Right lobe of liver (tissue), 6 donors: ENCODE results near the gene C3orf20. TPM values are rescaled to one million over a fixed set of nuclear protein-coding genes. Genes with fewer than 3 reads are reported as not detected.
A peak's percentile ranks its signal among the peaks of the same experiment; 100 is the strongest.

ENCODE experiments used
- ATAC-seq, 4 donors: fragments of 200-7000 bp; cut with Tn5 transposase; one replicate each; pipeline ENCODE4 v1.9.1; 2020; ENCODE audit warnings: mild to moderate bottlenecking in 4 of 4, moderate library complexity in 4 of 4
- DNase-seq, 3 donors: peaks; one replicate each; pipeline ENCODE4 v3.0.0-alpha.2; 2020
- H3K27ac ChIP-seq, 3 donors: fragments of 200-600 bp; one replicate each; pipeline ENCODE4 v1.8.0; 2022
- H3K27me3 ChIP-seq, 2 donors: fragments of 200-600 bp; one replicate each; pipeline ENCODE4 v1.8.0; 2022
- H3K36me3 ChIP-seq, 4 donors: fragments of 200-600 bp; sonication (generic) in 1 of 4; one replicate each; pipeline versions ENCODE4 v1.5.1 to v1.8.0; 2017 to 2022; ENCODE audit warnings: control low read depth in 1 of 4
- H3K4me1 ChIP-seq, 4 donors: fragments of 200-600 bp; sonication (generic) in 1 of 4; one replicate each; pipeline versions ENCODE4 v1.5.1 to v1.8.0; 2017 to 2022; ENCODE audit warnings: control low read depth in 1 of 4
- H3K4me3 ChIP-seq, 3 donors: fragments of 200-600 bp; one replicate each; pipeline ENCODE4 v1.8.0; 2022
- H3K9me3 ChIP-seq, 4 donors: fragments of 200-600 bp; sonication (generic) in 1 of 4; one replicate each; pipeline versions ENCODE4 v1.5.1 to v1.8.0; 2017 to 2022; ENCODE audit warnings: control low read depth in 1 of 4
- POLR2A ChIP-seq: fragments of 450-650 bp; IDR thresholded peaks from one replicate; pipeline ENCODE4 v1.6.1; 2017; ENCODE audit warnings: antibody characterized with exemption, mild to moderate bottlenecking
- WGBS: methylation state at CpG from one replicate; pipeline ENCODE4 v1.1.6; 2018; ENCODE audit warnings: low coverage, low lambda C conversion rate; ENCODE audit not compliant: insufficient coverage; ENCODE audit errors: missing lambda C conversion rate; 5-methylcytosine and 5-hydroxymethylcytosine counted together
- intact Hi-C, 2 donors: fragments of 100-400 bp; cut with DNase I; formaldehyde crosslinking; loops; one replicate each; pipeline versions ENCODE4 v1.11.2 to v1.14.1; 2022
- total RNA-seq, 6 experiments: library from RNA; depleted of rRNA in 2 of 6; stranded (reverse); fragments of >200 nt in 2 of 6; fragmentation: NEBNext Ultra II Directional in 3 of 6; extraction: Animal tissue kit (Norgen Biotek cat#: 25700) in 3 of 6; gene quantifications; one replicate each; pipeline versions ENCODE4 v1.1.0 to v1.2.4, GENCODE V29; 2016 to 2023
- TF ChIP-seq, protein P1 (sequence below), 4 donors: fragments of 200-600 bp in 3 of 4; fragments of 450-650 bp in 1 of 4; IDR thresholded peaks; one replicate each; pipeline versions ENCODE4 v1.5.1 to v1.8.0; 2016 to 2022; ENCODE audit warnings: antibody characterized with exemption in 4 of 4, mild to moderate bottlenecking in 2 of 4
- donor health status: DM: no; HTN: yes; CAD: no.
- donor health status: DM: no; HTN: no; CAD: no.
- donor health status: DM: no; HTN: no; CAD: no.
- donor health status: DM: no; HTN: yes; CAD: no.
- donor health status: DM: no; HTN: yes; CAD: no.

The C3orf20 gene
- total RNA-seq, 6 experiments from 2014 or later, result 0.09 to 0.11 TPM; not detected in 4

DNA sequence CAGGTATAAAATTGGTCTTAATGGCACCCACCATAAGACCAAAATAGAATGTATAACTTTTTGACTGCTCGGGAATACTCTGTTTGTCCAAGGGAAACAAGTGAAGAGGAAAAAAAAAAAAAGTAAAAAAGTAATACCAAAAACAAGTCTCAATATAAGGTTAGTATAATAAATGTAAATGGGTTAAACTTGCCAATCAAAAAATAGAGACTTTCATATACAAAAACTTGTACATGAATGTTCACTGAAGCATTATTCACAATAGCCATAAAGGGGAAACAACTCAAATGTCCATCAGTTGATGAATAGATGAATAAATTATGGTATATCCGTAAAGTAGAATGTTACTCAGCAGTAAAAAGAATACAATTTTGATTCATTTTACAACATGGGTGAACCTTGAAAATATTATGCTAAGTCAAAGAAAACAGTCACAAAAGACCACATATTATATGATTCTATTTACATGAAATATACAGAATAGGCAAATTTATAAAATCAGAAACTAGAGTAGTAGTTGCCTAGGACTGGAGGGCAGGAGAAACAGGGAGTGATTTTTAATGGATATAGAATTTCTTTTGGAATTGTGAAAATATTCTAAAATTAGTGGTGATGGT lies 104.2 kb downstream of the C3orf20 start:
- no peak for TF ChIP-seq POLR2A
- TF ChIP-seq, protein P1, sequence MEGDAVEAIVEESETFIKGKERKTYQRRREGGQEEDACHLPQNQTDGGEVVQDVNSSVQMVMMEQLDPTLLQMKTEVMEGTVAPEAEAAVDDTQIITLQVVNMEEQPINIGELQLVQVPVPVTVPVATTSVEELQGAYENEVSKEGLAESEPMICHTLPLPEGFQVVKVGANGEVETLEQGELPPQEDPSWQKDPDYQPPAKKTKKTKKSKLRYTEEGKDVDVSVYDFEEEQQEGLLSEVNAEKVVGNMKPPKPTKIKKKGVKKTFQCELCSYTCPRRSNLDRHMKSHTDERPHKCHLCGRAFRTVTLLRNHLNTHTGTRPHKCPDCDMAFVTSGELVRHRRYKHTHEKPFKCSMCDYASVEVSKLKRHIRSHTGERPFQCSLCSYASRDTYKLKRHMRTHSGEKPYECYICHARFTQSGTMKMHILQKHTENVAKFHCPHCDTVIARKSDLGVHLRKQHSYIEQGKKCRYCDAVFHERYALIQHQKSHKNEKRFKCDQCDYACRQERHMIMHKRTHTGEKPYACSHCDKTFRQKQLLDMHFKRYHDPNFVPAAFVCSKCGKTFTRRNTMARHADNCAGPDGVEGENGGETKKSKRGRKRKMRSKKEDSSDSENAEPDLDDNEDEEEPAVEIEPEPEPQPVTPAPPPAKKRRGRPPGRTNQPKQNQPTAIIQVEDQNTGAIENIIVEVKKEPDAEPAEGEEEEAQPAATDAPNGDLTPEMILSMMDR (IDR thresholded peaks at IDR 0.05), result no peak
- intact Hi-C loops, result loop anchor here in 1 of 2 donors (10.0 kb wide), 1 partner anchor 104 kb away; the partner anchor contains the start of gene C3orf20
- WGBS, result 85% methylated on average over 2 of the region's 2 CpGs
- no peaks in the 10 kb centered on the region for H3K36me3 ChIP-seq
- H3K4me1 ChIP-seq, result no peaks in the 10 kb centered on the region
- H3K9me3 ChIP-seq, result no peaks in the 10 kb centered on the region
- H3K4me3 ChIP-seq, result no peak overlapping the region
- ATAC-seq, result no peak
- no peak for DNase-seq
- no peak overlapping the region for H3K27ac ChIP-seq
- no peaks in the 10 kb centered on the region for H3K27me3 ChIP-seq

DNA sequence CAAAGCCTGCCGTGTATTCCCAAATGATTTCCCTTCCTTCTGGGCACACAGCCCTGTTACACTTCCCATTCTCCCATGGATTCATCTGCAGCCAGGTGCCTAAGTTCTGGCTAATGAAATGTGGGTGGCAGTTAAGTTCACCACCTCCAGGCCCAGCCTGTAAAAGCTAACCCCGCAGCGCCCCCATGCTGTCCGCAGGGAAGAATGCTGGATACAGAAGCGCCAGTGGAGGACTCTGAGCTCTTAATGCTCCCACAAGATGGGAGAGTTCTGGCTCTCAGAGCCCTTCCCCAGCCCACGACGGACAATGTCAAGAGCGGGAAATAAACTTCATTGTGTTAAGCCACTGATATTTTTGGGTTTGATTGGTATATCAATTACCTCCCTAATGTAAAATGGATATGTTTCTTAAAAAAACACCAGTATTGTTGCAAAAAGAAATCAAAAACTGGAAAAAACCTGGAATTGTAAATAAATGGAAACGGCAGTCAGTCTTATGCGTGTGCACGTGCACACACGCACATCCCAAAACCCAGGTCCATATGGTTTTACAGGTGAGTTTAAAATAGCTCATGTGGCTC lies 106.1 kb downstream of the C3orf20 start:
- DNase-seq (peak; percentile 79 to 89 (median 83)), ATAC-seq (peak; percentile 99 to 100 (median 100))
- Histone ChIP-seq H3K27me3 (no peaks in the 10 kb centered on the region), H3K4me3 (no peak overlapping the region), H3K36me3 (no peaks in the 10 kb centered on the region), H3K9me3 (no peaks in the 10 kb centered on the region), H3K4me1 (no peaks in the 10 kb centered on the region), H3K27ac (no peak overlapping the region)
- intact Hi-C loops, result loop anchor here in 1 of 2 donors (5.0 kb wide), 1 partner anchor 109 kb away; no protein-coding TSS in a partner anchor
- TF ChIP-seq, protein P1 (IDR thresholded peaks at IDR 0.05), result peak; percentile 66 to 84 (median 78)
- no peak for TF ChIP-seq POLR2A
- 22% methylated on average over 11 of the region's 12 CpGs for WGBS

DNA sequence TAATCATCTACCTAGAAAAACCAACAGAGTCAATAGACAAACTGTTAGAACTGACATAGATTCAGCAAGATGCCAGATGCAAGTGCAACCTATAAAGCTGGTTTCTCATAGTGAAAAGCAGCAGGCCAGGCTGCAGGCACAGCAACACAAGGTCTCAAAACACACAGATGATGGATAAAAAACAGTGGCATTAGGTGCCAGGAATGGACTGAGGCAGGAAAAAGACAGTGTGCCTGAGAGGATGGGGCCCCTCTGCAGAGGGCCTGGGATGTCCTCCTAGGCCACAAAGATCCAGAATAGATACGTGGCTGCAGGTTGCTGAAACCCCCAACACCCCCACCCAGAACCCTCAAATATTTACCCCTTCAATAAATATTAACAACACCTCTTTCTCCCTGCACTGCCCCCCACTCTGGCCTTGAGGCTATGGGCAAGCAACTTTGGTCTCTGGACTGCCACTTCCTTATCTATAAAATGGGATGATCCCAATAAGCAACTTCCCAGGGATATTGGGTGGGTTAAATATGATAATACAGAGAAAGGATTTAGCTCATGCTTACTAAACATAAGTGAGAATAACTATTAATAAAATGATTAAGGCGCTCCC lies 108.6 kb downstream of the C3orf20 start:
- no peaks in the 10 kb centered on the region for H3K4me1 ChIP-seq
- intact Hi-C loops, result loop anchor here in 1 of 2 donors (5.0 kb wide), 1 partner anchor 111 kb away; no protein-coding TSS in a partner anchor
- ATAC-seq, result no peak
- DNase-seq, result peak in 2 of 3 donors; percentile 4 to 7
- no peaks in the 10 kb centered on the region for H3K27me3 ChIP-seq
- H3K9me3 ChIP-seq, result no peaks in the 10 kb centered on the region
- whole genome bisulfite sequencing, result 83% methylated on average over 2 of the region's 2 CpGs
- no peak overlapping the region for H3K4me3 ChIP-seq
- TF ChIP-seq, protein P1 (IDR thresholded peaks at IDR 0.05), result no peak
- TF ChIP-seq POLR2A, result no peak
- H3K36me3 ChIP-seq, result no peaks in the 10 kb centered on the region
- no peak overlapping the region for H3K27ac ChIP-seq

DNA sequence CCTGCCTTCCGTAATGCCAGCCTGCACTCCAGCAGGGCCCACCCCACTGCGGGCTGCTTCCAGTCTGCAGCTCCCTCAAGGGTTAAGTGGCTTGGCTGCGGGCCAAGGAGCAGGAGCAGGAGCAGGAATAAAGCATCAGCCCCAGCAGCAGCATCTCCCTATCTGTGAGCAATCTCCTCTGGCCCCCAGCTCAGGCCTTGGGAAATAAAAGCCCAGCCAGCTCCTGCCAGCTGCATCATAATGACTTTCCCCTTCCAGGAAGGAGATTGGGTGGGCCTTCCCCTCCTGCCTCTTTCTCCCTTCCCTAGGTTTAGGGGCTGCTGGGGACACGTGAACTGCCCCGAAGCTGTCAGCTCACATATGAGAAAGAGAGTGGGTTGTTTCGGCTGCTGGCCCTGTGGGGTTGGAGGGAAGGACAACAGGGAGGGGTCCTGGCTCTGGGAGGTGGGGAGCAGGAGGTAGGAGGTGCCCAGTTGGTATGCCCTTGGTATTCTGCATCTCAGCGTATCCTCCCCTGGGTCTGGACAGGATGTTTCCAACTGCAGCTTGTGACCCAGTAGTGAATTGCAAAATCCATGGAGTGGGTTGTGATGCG lies 109.2 kb downstream of the C3orf20 start:
- H3K4me1 ChIP-seq, result no peaks in the 10 kb centered on the region
- no peak overlapping the region for H3K27ac ChIP-seq
- no peaks in the 10 kb centered on the region for H3K9me3 ChIP-seq
- ATAC-seq, result no peak
- H3K4me3 ChIP-seq, result no peak overlapping the region
- intact Hi-C loops, result loop anchor here in 1 of 2 donors (5.0 kb wide), 1 partner anchor 112 kb away; no protein-coding TSS in a partner anchor
- no peaks in the 10 kb centered on the region for H3K27me3 ChIP-seq
- TF ChIP-seq, protein P1 (IDR thresholded peaks at IDR 0.05), result no peak
- no peak for TF ChIP-seq POLR2A
- no peaks in the 10 kb centered on the region for H3K36me3 ChIP-seq
- DNase-seq, result peak in 1 of 3 donors; percentile 28
- WGBS, result 52% methylated on average over 7 of the region's 8 CpGs
